Mucosa of gallbladder (tissue), 1 donor: ENCODE data around the gene ARID1B. TPM values are rescaled to one million over a fixed set of nuclear protein-coding genes. Genes with fewer than 3 reads are reported as not detected.
"Not testable (repeated sequence)": the region's sequence is repeated elsewhere in the genome, so short reads cannot be mapped to it uniquely, and the experiment has no call there.

Experiments used
- DNase-seq: peaks from one replicate; pipeline ENCODE4 v3.0.0-alpha.2; 2020; ENCODE audit warnings: low spot score
- total RNA-seq: library from RNA; stranded (reverse); gene quantifications from one replicate; pipeline ENCODE4 v1.2.1, GENCODE V29; 2021
- donor health status: DM: no; HTN: no; CAD: no.

ARID1B gene
- total RNA-seq, 1 donor from 2014 or later: 101 TPM

GRCh38 chr6:156961282-156961892 is 184.2 kb downstream of the ARID1B start:
- DNase-seq: no peak

- DNase-seq: no peak
Measured at GRCh38 chr6:156963712-156964700, 186.8 kb downstream of the ARID1B start.

GRCh38 chr6:156967852-156968251 is 190.7 kb downstream of the ARID1B start:
- DNase-seq: no peak

GRCh38 chr6:156969233-156969632 is 192.1 kb downstream of the ARID1B start:
- no peak for DNase-seq

GRCh38 chr6:156970595-156971112 is 193.5 kb downstream of the ARID1B start:
- DNase-seq: no peak

- no peak for DNase-seq
Measured at GRCh38 chr6:156971153-156971885, 194.1 kb downstream of the ARID1B start.

GRCh38 chr6:156972145-156972544 is 195.0 kb downstream of the ARID1B start:
- no peak for DNase-seq

GRCh38 chr6:156974830-156975261 is 197.7 kb downstream of the ARID1B start:
- no peak for DNase-seq

GRCh38 chr6:156975414-156975813 is 198.2 kb downstream of the ARID1B start:
- DNase-seq: no peak

GRCh38 chr6:156976216-156977127 is 199.3 kb downstream of the ARID1B start:
- DNase-seq: no peak

GRCh38 chr6:156977527-156978291 is 200.5 kb downstream of the ARID1B start:
- peak; percentile 58 for DNase-seq

GRCh38 chr6:156978948-156979347 is 201.8 kb downstream of the ARID1B start:
- no peak for DNase-seq

GRCh38 chr6:156980515-156980914 is 203.3 kb downstream of the ARID1B start:
- DNase-seq: no peak

GRCh38 chr6:156980948-156981347 is 203.8 kb downstream of the ARID1B start:
- no peak for DNase-seq

GRCh38 chr6:156982168-156982567 is 205.0 kb downstream of the ARID1B start:
- no peak for DNase-seq

- DNase-seq: not testable (repeated sequence)
Measured at GRCh38 chr6:156982864-156983263, 205.7 kb downstream of the ARID1B start.

GRCh38 chr6:156984178-156984738 is 207.1 kb downstream of the ARID1B start:
- no peak for DNase-seq

- no peak for DNase-seq
Measured at GRCh38 chr6:156985309-156985708, 208.1 kb downstream of the ARID1B start.

- DNase-seq: no peak
Measured at GRCh38 chr6:156988276-156989158, 211.3 kb downstream of the ARID1B start.
